HG03139 (cell line): ENCODE data around the gene ZNF330.

Source experiments
- ATAC-seq: cut with Tn5 transposase; IDR thresholded peaks from one replicate; pipeline ENCODE4 v1.9.1; 2021; ENCODE audit not compliant: unreplicated experiment

The ZNF330 gene

GRCh38 chr4:141229408-141230101 is 8.9 kb downstream of the ZNF330 start:
- ATAC-seq: peak; percentile 75

- no peak for ATAC-seq
Observed at GRCh38 chr4:141233673-141234072, 13.0 kb downstream of the ZNF330 start.

- no peak for ATAC-seq
Observed at GRCh38 chr4:141238186-141238585, 17.5 kb downstream of the ZNF330 start.

- no peak for ATAC-seq
Observed at GRCh38 chr4:141240259-141240658, 19.6 kb downstream of the ZNF330 start.

- no peak for ATAC-seq
Observed at GRCh38 chr4:141240671-141241070, 20.0 kb downstream of the ZNF330 start.

- ATAC-seq: no peak
Observed at GRCh38 chr4:141241986-141242385, 21.3 kb downstream of the ZNF330 start.

- no peak for ATAC-seq
Observed at GRCh38 chr4:141244419-141244818, 23.7 kb downstream of the ZNF330 start.

- ATAC-seq: no peak
Observed at GRCh38 chr4:141246243-141246642, 25.5 kb downstream of the ZNF330 start.

GRCh38 chr4:141246683-141247429 is 26.2 kb downstream of the ZNF330 start:
- ATAC-seq: no peak

GRCh38 chr4:141247430-141247780 is 26.7 kb downstream of the ZNF330 start:
- no peak for ATAC-seq

GRCh38 chr4:141248029-141248428 is 27.3 kb downstream of the ZNF330 start:
- ATAC-seq: no peak

- ATAC-seq: no peak
Observed at GRCh38 chr4:141248486-141248885, 27.8 kb downstream of the ZNF330 start.

GRCh38 chr4:141254326-141254725 is 33.6 kb downstream of the ZNF330 start:
- no peak for ATAC-seq

GRCh38 chr4:141255016-141255415 is 34.3 kb downstream of the ZNF330 start:
- no peak for ATAC-seq

- no peak for ATAC-seq
Observed at GRCh38 chr4:141258558-141258957, 37.9 kb downstream of the ZNF330 start.

- ATAC-seq: no peak
Observed at GRCh38 chr4:141275834-141276233, 55.1 kb downstream of the ZNF330 start.

GRCh38 chr4:141283152-141283551 is 62.5 kb downstream of the ZNF330 start:
- no peak for ATAC-seq

- ATAC-seq: no peak
Observed at GRCh38 chr4:141283563-141283962, 62.9 kb downstream of the ZNF330 start.
